Measurements from ENCODE around the gene HIRIP3.
"Not testable (repeated sequence)": the region's sequence is repeated elsewhere in the genome, so short reads cannot be mapped to it uniquely, and the experiment has no call there.

The HIRIP3 gene

GRCh38 chr16:29959821-29960220, 35.6 kb downstream of the HIRIP3 start:
- DNase-seq: not testable (repeated sequence)

- DNase-seq: no peak
Observed at GRCh38 chr16:29959293-29959692, 36.1 kb downstream of the HIRIP3 start.

GRCh38 chr16:29958756-29959155, 36.7 kb downstream of the HIRIP3 start:
- no peak for DNase-seq

GRCh38 chr16:29951625-29952365, 43.6 kb downstream of the HIRIP3 start:
- no peak for DNase-seq

- DNase-seq: no peak
Observed at GRCh38 chr16:29950806-29951461, 44.5 kb downstream of the HIRIP3 start.

- DNase-seq: no peak
Observed at GRCh38 chr16:29947897-29948296, 47.5 kb downstream of the HIRIP3 start.

- peak; percentile 77 for DNase-seq
Observed at GRCh38 chr16:29943846-29944799, 51.3 kb downstream of the HIRIP3 start.

All from right kidney (tissue), 1 donor.